Neural progenitor cell (in vitro differentiated cells): ENCODE results near the gene AEBP1.

Experiments used
- EZH2 ChIP-seq: fragments of 200-600 bp; sonication (generic); IDR thresholded peaks from 2 replicates; pipeline ENCODE4 v1.6.1; 2017; ENCODE audit warnings: antibody characterized with exemption, mild to moderate bottlenecking, moderate library complexity
- TF ChIP-seq, protein P1 (sequence below): fragments of 200-600 bp; sonication (generic); IDR thresholded peaks from 2 replicates; pipeline ENCODE4 v1.5.1; 2017; ENCODE audit warnings: antibody characterized with exemption, mild to moderate bottlenecking

DNA sequence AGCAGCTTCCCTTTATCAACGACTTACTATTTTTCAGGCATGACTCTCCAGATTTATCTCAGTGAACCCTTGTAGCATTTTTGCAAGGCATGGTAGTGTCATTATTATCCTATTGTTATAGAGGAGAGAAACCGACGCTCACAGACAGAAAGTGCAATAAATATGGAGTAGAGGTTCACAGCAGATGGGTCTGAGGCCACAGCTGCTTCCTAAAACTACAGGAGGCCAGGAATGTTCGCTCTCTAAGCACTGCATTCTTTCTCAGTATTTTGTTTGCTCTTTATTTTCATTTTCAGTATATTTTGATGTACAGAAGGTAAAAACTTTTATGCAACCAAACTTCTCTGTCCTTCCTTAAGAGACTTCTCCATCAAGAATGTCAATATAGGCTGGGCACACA is 4.5 kb upstream of the AEBP1 start:
- no peak for TF ChIP-seq EZH2
- TF ChIP-seq, protein P1, sequence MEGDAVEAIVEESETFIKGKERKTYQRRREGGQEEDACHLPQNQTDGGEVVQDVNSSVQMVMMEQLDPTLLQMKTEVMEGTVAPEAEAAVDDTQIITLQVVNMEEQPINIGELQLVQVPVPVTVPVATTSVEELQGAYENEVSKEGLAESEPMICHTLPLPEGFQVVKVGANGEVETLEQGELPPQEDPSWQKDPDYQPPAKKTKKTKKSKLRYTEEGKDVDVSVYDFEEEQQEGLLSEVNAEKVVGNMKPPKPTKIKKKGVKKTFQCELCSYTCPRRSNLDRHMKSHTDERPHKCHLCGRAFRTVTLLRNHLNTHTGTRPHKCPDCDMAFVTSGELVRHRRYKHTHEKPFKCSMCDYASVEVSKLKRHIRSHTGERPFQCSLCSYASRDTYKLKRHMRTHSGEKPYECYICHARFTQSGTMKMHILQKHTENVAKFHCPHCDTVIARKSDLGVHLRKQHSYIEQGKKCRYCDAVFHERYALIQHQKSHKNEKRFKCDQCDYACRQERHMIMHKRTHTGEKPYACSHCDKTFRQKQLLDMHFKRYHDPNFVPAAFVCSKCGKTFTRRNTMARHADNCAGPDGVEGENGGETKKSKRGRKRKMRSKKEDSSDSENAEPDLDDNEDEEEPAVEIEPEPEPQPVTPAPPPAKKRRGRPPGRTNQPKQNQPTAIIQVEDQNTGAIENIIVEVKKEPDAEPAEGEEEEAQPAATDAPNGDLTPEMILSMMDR = no peak
